ENCODE measurements around the gene RNF44. TPM values are rescaled to one million over a fixed set of nuclear protein-coding genes. Genes with fewer than 3 reads are reported as not detected.

RNF44 gene
- total RNA-seq, 1 donor from 2014 or later: 24.1 TPM

GRCh38 chr5:176540956-176541337, 3.7 kb upstream of the RNF44 start:
- TF ChIP-seq CTCF (IDR thresholded peaks at IDR 0.05): no peak
- H3K27me3 ChIP-seq: no peaks in the 10 kb centered on the region
- peaks cover under 1 to 19% of the 10 kb centered on the region in 2 donors for H3K4me1 ChIP-seq
- H3K9me3 ChIP-seq: no peaks in the 10 kb centered on the region
- no peak overlapping the region for H3K27ac ChIP-seq
- intact Hi-C loops (cut with DNase I): loop anchor here (5.0 kb wide), 1 partner anchor 179 kb away; the partner anchor contains the start of gene KIAA1191
- no peak overlapping the region for H3K4me3 ChIP-seq
- H3K36me3 ChIP-seq: no peaks in the 10 kb centered on the region
- DNase-seq (ENCODE audit: low spot score in 2 of 2): no peak

GRCh38 chr5:176540476-176540899, 3.3 kb upstream of the RNF44 start:
- no peak overlapping the region for H3K27ac ChIP-seq
- intact Hi-C loops (cut with DNase I): loop anchor here (5.0 kb wide), 1 partner anchor 178 kb away; the partner anchor contains the start of gene KIAA1191
- TF ChIP-seq CTCF (IDR thresholded peaks at IDR 0.05): no peak
- H3K9me3 ChIP-seq: no peaks in the 10 kb centered on the region
- H3K4me3 ChIP-seq: no peak overlapping the region
- peaks cover 3 to 23% of the 10 kb centered on the region in 2 donors for H3K4me1 ChIP-seq
- H3K36me3 ChIP-seq: no peaks in the 10 kb centered on the region
- no peak for DNase-seq (ENCODE audit: low spot score in 2 of 2)
- H3K27me3 ChIP-seq: no peaks in the 10 kb centered on the region

- TF ChIP-seq CTCF (IDR thresholded peaks at IDR 0.05): no peak
- Histone ChIP-seq H3K27ac (no peak overlapping the region), H3K4me3 (no peak overlapping the region)
Measured at GRCh38 chr5:176538989-176539384, 1.8 kb upstream of the RNF44 start.

GRCh38 chr5:176538230-176538988, 1.2 kb upstream of the RNF44 start:
- Histone ChIP-seq H3K36me3 (no peaks in the 10 kb centered on the region), H3K9me3 (no peaks in the 10 kb centered on the region), H3K27ac (peak overlapping the region; percentile 91 to 97), H3K4me3 (peak overlapping the region; percentile 76 to 85), H3K27me3 (no peaks in the 10 kb centered on the region), H3K4me1 (peaks cover 10 to 38% of the 10 kb centered on the region in 2 donors)
- intact Hi-C loops (cut with DNase I): loop anchor here (5.0 kb wide), 1 partner anchor 469 kb away; the partner anchor contains the start of gene UIMC1
- DNase-seq (ENCODE audit: low spot score in 2 of 2): no peak
- no peak for TF ChIP-seq CTCF (IDR thresholded peaks at IDR 0.05)

More at GRCh38 chr5:176538989-176539384, 1.8 kb upstream of the RNF44 start:
- no peak for DNase-seq (ENCODE audit: low spot score in 2 of 2)
- no peaks in the 10 kb centered on the region for H3K36me3 ChIP-seq
- no peaks in the 10 kb centered on the region for H3K9me3 ChIP-seq
- intact Hi-C loops (cut with DNase I): loop anchor here (5.0 kb wide), 1 partner anchor 468 kb away; the partner anchor contains the start of gene UIMC1
- H3K4me1 ChIP-seq: peaks cover 10 to 35% of the 10 kb centered on the region in 2 donors
- H3K27me3 ChIP-seq: no peaks in the 10 kb centered on the region

- intact Hi-C loops (cut with DNase I): loop anchor here (1.0 to 5.0 kb wide), 5 partner anchors 89 to 470 kb away; partner anchors contain the start of genes CLTB, FAF2, TSPAN17 and UIMC1
- H3K9me3 ChIP-seq: no peaks in the 10 kb centered on the region
- H3K36me3 ChIP-seq: peaks cover 0 to 2% of the 10 kb centered on the region in 2 donors
- H3K4me3 ChIP-seq: peak overlapping the region; percentile 76 to 85
- TF ChIP-seq CTCF (IDR thresholded peaks at IDR 0.05): no peak
- peaks cover 10 to 41% of the 10 kb centered on the region in 2 donors for H3K4me1 ChIP-seq
- peak; percentile 100 for DNase-seq (ENCODE audit: low spot score in 2 of 2)
- peak overlapping the region; percentile 91 to 97 for H3K27ac ChIP-seq
- no peaks in the 10 kb centered on the region for H3K27me3 ChIP-seq
Measured at GRCh38 chr5:176537554-176538229, 490 bp upstream of the RNF44 start.
